HEK293 (cell line): ENCODE data around the gene CDKAL1.

Experiments
- CTCF ChIA-PET: fragments of 350-600 bp; formaldehyde crosslinking; extraction: SDS; loops from one replicate; lab custom pipeline; 2021; ENCODE audit warnings: antibody characterized with exemption; lab: Yijun Ruan, JAX
- POLR2A ChIA-PET: fragments of 300-600 bp; formaldehyde crosslinking; extraction: SDS; loops from one replicate; lab custom pipeline; 2020; ENCODE audit warnings: antibody characterized with exemption, inconsistent platforms; lab: Yijun Ruan, JAX
- H3K27ac ChIP-seq: fragments of 200-500 bp; sonication (Bioruptor generic); 2 replicates; pipeline ENCODE4 v1.5.1; 2014; ENCODE audit warnings: low read depth, low read length, control low read depth, inconsistent platforms; ENCODE audit errors: extremely low read depth
- H3K36me3 ChIP-seq, 2 experiments: fragments of 200-500 bp in 1 of 2; sonication (Bioruptor generic) in 1 of 2; 1 replicate in 1 of 2; 2 replicates in 1 of 2; pipeline ENCODE4 v1.5.1; 2014 to 2017; ENCODE audit warnings: inconsistent platforms in 2 of 2, low read length in 2 of 2; ENCODE audit not compliant: control insufficient read depth in 2 of 2, insufficient read depth in 1 of 2
- H3K4me1 ChIP-seq: fragments of 200-500 bp; sonication (Bioruptor generic); 2 replicates; pipeline ENCODE4 v1.5.1; 2014; ENCODE audit warnings: mild to moderate bottlenecking, low read length, inconsistent platforms; ENCODE audit not compliant: control insufficient read depth, insufficient read depth
- H3K4me3 ChIP-seq: 2 replicates; pipeline ENCODE4 v1.5.1; 2011; ENCODE audit warnings: low read depth, mild to moderate bottlenecking, control low read depth, low read length, moderate library complexity
- H3K9me3 ChIP-seq: fragments of 200-500 bp; sonication (Bioruptor generic); 2 replicates; pipeline ENCODE4 v1.5.1; 2014; ENCODE audit warnings: low read depth, low read length, inconsistent platforms; ENCODE audit not compliant: control insufficient read depth, insufficient read depth
- INSM2 ChIP-seq: fragments of 450-650 bp; formaldehyde crosslinking; IDR thresholded peaks from 2 replicates; pipeline ENCODE4 v1.5.1; 2016; ENCODE audit warnings: missing biosample characterization, missing genetic modification characterization
- RBAK ChIP-seq: fragments of 450-650 bp; formaldehyde crosslinking; IDR thresholded peaks from 2 replicates; pipeline ENCODE4 v1.5.1; 2016; ENCODE audit warnings: missing biosample characterization, missing genetic modification characterization
- SP7 ChIP-seq: fragments of 450-650 bp; formaldehyde crosslinking; IDR thresholded peaks from 2 replicates; pipeline ENCODE4 v1.5.1; 2016; ENCODE audit warnings: missing biosample characterization, missing genetic modification characterization
- YY1 ChIP-seq: fragments of 450-650 bp; formaldehyde crosslinking; IDR thresholded peaks from 2 replicates; pipeline ENCODE4 v1.5.1; 2018; ENCODE audit warnings: missing biosample characterization, missing genetic modification characterization
- ZBTB11 ChIP-seq: fragments of 450-650 bp; formaldehyde crosslinking; conservative IDR thresholded peaks from 2 replicates; pipeline ENCODE4 v1.5.1; 2016; ENCODE audit warnings: low read depth, missing biosample characterization, missing genetic modification characterization
- ZBTB20 ChIP-seq: fragments of 450-650 bp; formaldehyde crosslinking; IDR thresholded peaks from 2 replicates; pipeline ENCODE4 v1.5.1; 2016; ENCODE audit warnings: missing biosample characterization, missing genetic modification characterization
- ZBTB21 ChIP-seq: fragments of 450-650 bp; formaldehyde crosslinking; IDR thresholded peaks from 2 replicates; pipeline ENCODE4 v1.5.1; 2017; ENCODE audit warnings: missing biosample characterization, missing genetic modification characterization
- ZBTB6 ChIP-seq: fragments of 450-650 bp; formaldehyde crosslinking; IDR thresholded peaks from 2 replicates; pipeline ENCODE4 v1.5.1; 2017; ENCODE audit warnings: missing biosample characterization, missing genetic modification characterization
- ZNF138 ChIP-seq: fragments of 450-650 bp; formaldehyde crosslinking; IDR thresholded peaks from 2 replicates; pipeline ENCODE4 v1.5.1; 2016; ENCODE audit warnings: missing biosample characterization, missing genetic modification characterization, borderline replicate concordance
- ZNF174 ChIP-seq: fragments of 450-650 bp; formaldehyde crosslinking; IDR thresholded peaks from 2 replicates; pipeline ENCODE4 v1.5.0; 2017; ENCODE audit warnings: missing biosample characterization, mild to moderate bottlenecking, missing genetic modification characterization
- ZNF202 ChIP-seq: fragments of 450-650 bp; formaldehyde crosslinking; IDR thresholded peaks from 2 replicates; pipeline ENCODE4 v1.5.1; 2016; ENCODE audit warnings: missing biosample characterization, missing genetic modification characterization, borderline replicate concordance
- ZNF391 ChIP-seq: fragments of 450-650 bp; formaldehyde crosslinking; IDR thresholded peaks from 2 replicates; pipeline ENCODE4 v1.5.1; 2016; ENCODE audit warnings: low read depth, missing biosample characterization, missing genetic modification characterization, borderline replicate concordance
- ZNF394 ChIP-seq: fragments of 450-650 bp; formaldehyde crosslinking; IDR thresholded peaks from 2 replicates; pipeline ENCODE4 v1.5.1; 2016; ENCODE audit warnings: missing biosample characterization, missing genetic modification characterization, mild to moderate bottlenecking, moderate library complexity, borderline replicate concordance
- ZNF416 ChIP-seq: fragments of 450-650 bp; formaldehyde crosslinking; IDR thresholded peaks from 2 replicates; pipeline ENCODE4 v1.5.1; 2016; ENCODE audit warnings: missing biosample characterization, missing genetic modification characterization
- ZNF514 ChIP-seq: fragments of 450-650 bp; formaldehyde crosslinking; IDR thresholded peaks from 2 replicates; pipeline ENCODE4 v1.5.1; 2016; ENCODE audit warnings: missing biosample characterization, missing genetic modification characterization
- ZNF518A ChIP-seq: fragments of 450-650 bp; formaldehyde crosslinking; conservative IDR thresholded peaks from 2 replicates; pipeline ENCODE4 v1.5.1; 2016; ENCODE audit warnings: low read depth, missing biosample characterization, missing genetic modification characterization
- ZNF571 ChIP-seq: fragments of 450-650 bp; formaldehyde crosslinking; IDR thresholded peaks from 2 replicates; pipeline ENCODE4 v1.5.0; 2017; ENCODE audit warnings: missing biosample characterization, missing genetic modification characterization
- ZNF624 ChIP-seq: fragments of 450-650 bp; formaldehyde crosslinking; IDR thresholded peaks from 2 replicates; pipeline ENCODE4 v1.5.1; 2017; ENCODE audit warnings: missing biosample characterization, missing genetic modification characterization
- ZNF704 ChIP-seq: fragments of 450-650 bp; formaldehyde crosslinking; IDR thresholded peaks from 2 replicates; pipeline ENCODE4 v1.5.1; 2016; ENCODE audit warnings: missing biosample characterization, missing genetic modification characterization
- ZNF768 ChIP-seq: fragments of 450-650 bp; formaldehyde crosslinking; IDR thresholded peaks from 2 replicates; pipeline ENCODE4 v1.5.1; 2018; ENCODE audit warnings: missing biosample characterization, mild to moderate bottlenecking, missing genetic modification characterization
- ZSCAN23 ChIP-seq: fragments of 450-650 bp; formaldehyde crosslinking; IDR thresholded peaks from 2 replicates; pipeline ENCODE4 v1.5.1; 2016; ENCODE audit warnings: missing biosample characterization, missing genetic modification characterization

The CDKAL1 gene

GRCh38 chr6:21208796-21209186 is 674.5 kb downstream of the CDKAL1 start (continued):
- TF ChIP-seq ZNF518A (no peak), ZNF138 (tag by site-specific recombination) (no peak), ZNF768 (tag by site-specific recombination) (no peak), ZNF571 (tag by site-specific recombination) (no peak), ZSCAN23 (tag by site-specific recombination) (no peak), ZNF624 (tag by site-specific recombination) (no peak), ZNF416 (tag by site-specific recombination) (no peak), SP7 (tag by site-specific recombination) (no peak)

GRCh38 chr6:21213492-21213891 is 679.2 kb downstream of the CDKAL1 start:
- H3K4me3 ChIP-seq: no peak overlapping the region
- H3K36me3 ChIP-seq: no peaks in the 10 kb centered on the region
- CTCF ChIA-PET: no interaction called here
- H3K27ac ChIP-seq: no peak overlapping the region
- no peaks in the 10 kb centered on the region for H3K4me1 ChIP-seq
- TF ChIP-seq ZBTB11 (tag by site-specific recombination): no peak
- no peak for TF ChIP-seq ZNF174
- no peak for TF ChIP-seq ZNF391 (tag by site-specific recombination)
- no peak for TF ChIP-seq ZBTB21 (tag by site-specific recombination)
- POLR2A ChIA-PET: no interaction called here
- H3K9me3 ChIP-seq: no peaks in the 10 kb centered on the region

- no peaks in the 10 kb centered on the region for H3K4me1 ChIP-seq
- H3K9me3 ChIP-seq: no peaks in the 10 kb centered on the region
- no peaks in the 10 kb centered on the region for H3K36me3 ChIP-seq
- H3K4me3 ChIP-seq: no peak overlapping the region
- POLR2A ChIA-PET: no interaction called here
- H3K27ac ChIP-seq: no peak overlapping the region
- CTCF ChIA-PET: no interaction called here
- TF ChIP-seq INSM2 (tag by site-specific recombination) (no peak), ZNF704 (tag by site-specific recombination) (no peak), ZBTB6 (no peak), ZBTB20 (tag by site-specific recombination) (no peak), ZNF514 (tag by site-specific recombination) (no peak), RBAK (tag by site-specific recombination) (no peak), ZNF394 (tag by site-specific recombination) (no peak), YY1 (tag by site-specific recombination) (no peak), ZNF202 (no peak)
Observed at GRCh38 chr6:21214738-21215448, 680.6 kb downstream of the CDKAL1 start.
